HL-60/S4 treated with retinoic acid at 250 ng/mL for 4 days and 3 days (cell line): ENCODE data around the gene AGAP9.
"Not testable (repeated sequence)": the region's sequence is repeated elsewhere in the genome, so short reads cannot be mapped to it uniquely, and the experiment has no call there.

Source experiments
- in situ Hi-C: fragments of 300-500 bp; cut with MboI; formaldehyde crosslinking; loops from 2 replicates; pipeline ENCODE4 v1.7.0; 2022; ENCODE audit warnings: low sequenced_read_pairs

The AGAP9 gene

DNA sequence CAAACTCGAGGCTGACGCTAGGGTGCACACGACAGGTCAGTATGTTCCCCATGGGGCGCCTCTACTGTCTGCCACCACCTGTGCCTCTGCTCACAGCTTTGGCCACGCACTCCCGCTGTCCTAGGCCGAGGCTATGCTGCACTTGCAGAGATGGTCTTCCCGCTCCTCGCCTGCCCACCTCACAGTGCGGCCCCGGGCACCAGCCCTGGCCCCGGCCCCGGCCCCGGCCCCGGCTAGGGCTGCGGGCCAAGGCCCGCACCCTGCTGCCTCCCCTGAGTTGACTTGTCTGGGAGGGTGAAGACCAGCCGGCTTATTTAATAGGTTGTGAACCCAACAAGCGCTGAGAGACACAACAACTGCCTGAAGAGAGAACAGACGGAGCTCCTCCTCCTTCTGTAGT, at the start of gene AGAP9:
Gene AGAP9, minus strand, starts transcription at position 164 of the 400 bp plus-strand sequence. Its CDS starts 112 bp downstream, at position 52.
- in situ Hi-C loops: not testable (repeated sequence)

GRCh38 chr10:47571138-47571912, 47.9 kb upstream of the AGAP9 start:
- in situ Hi-C loops: not testable (repeated sequence)

DNA sequence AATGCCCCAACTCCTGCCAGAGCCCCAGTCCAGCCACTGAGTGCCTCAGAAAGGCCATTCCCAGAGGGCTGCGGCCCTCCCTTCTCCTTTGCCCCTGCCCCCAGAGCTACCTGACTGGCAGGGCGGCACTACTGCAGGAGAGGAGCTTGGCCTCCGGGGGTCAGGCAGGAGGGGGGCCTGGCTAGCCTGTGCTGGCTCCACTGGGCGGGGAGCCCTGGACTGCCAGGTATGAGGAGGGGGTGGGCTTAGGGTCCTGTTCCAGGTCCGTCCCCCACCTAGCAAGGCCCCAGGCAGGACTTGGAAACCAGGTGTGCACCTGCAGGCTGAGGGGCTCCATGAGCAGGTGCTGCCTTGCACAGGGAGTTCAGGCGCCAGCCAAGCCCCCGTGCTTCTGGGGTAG, 43.3 kb upstream of the AGAP9 start:
- in situ Hi-C loops: not testable (repeated sequence)

GRCh38 chr10:47566108-47566699, 42.8 kb upstream of the AGAP9 start:
- in situ Hi-C loops: not testable (repeated sequence)

DNA sequence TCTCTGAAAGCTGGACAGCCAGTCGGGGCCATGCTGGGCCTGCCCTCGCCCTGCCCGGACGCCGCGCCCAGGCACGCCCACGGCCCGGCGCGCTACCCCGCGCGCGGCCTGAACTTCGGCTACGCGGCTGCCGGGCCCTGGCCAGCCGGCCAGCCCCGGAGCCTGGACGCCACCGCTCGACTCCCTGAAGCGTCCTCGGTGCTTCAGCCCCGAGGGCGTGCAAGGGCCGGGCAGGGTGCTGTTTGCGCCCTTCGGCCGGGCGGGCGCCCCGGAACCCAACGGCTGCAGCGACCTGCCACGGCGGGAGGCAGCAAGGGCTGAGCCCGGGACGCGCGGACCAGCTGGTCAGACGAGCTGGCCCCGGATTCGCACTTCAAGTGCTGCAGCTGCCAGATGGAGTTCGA, 42.1 kb upstream of the AGAP9 start:
- in situ Hi-C loops: not testable (repeated sequence)

GRCh38 chr10:47564953-47565352, 41.5 kb upstream of the AGAP9 start:
- in situ Hi-C loops: not testable (repeated sequence)

DNA sequence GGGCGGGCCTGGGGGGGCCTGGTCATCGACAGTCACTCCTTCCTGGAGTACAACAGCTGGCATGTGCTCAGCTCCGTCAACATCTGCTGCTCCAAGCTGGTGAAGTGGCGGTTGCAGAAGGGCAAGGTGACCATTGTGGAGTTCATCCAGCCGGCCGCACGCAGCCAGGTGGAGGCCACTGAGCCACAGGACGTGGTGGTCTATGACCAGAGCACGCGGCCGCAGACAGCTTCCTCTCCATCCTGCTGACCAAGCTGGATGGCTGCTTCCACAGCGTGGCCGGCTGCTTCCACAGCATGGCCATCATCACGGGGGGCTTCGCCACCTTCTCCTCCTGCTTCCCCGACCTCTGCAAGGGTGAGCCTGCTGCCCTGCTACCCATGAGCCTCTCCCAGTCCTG, 40.9 kb upstream of the AGAP9 start:
- in situ Hi-C loops: not testable (repeated sequence)

DNA sequence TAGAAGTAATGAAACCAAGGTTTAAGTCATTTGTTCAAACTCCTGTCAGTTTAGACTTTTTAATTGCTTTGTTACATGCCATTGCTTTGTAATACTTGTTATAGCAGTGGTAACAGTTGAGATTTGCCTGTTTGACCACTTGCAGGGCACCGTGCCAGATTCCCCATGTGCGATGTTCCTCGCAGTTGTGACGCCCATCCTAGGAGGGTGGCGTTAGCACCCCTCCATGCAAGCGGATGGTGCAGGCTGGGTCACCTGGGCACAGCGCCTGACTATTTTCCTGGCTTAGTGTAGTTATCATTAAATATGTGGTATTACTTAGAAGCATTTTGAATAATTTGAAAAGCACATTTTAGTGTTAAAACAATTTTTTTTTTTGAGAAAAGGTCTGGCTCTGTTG, 37.0 kb upstream of the AGAP9 start:
- in situ Hi-C loops: not testable (repeated sequence)

DNA sequence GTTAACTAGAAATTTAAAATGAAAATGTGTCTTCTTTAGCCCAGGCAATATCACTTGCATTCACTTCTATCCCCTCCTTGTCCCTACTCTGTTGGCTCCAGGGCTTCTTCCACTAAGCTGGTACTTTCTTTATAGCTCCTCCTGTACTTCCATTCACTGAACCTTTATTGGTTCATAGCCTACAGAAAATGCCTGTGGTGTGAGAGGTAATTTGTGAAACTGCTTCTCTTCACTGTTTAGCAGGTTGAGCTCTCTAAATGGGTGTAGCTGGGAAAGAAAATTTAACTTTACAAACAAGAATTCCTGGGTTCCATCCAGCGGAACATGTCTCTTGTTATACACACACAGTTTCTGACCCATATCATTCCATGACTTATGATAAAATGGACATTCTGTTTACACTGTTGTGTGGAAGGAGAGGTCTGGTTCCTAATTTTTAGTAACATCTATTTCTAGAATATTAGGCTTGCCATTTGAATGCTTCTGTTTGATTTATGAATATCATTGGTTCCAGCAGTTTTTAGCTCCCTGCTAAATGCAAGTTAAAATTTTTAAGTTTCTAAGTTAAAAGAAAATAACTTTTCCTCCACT, 36.4 kb upstream of the AGAP9 start:
- in situ Hi-C loops: not testable (repeated sequence)

DNA sequence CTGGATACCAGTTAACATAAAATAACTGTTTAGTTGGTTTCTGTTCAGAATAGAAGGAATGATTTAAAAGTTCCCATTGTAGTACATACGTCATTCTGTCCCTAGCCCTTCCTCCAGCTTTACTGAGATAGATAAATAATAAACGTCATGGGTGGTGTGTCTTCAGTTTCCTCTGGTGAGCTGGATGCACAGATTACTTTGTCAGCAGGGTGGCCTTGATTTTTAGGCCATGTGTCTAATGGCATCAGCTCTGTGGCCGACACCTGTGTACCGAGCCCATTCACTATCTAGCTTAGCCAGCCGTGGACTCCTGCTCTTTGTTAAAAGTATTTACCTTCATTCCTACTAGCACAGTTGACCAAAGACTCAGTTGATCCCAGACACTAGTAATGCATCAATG, 34.7 kb upstream of the AGAP9 start:
- in situ Hi-C loops: not testable (repeated sequence)

- in situ Hi-C loops: not testable (repeated sequence)
These were observed 34.2 kb upstream of the AGAP9 start for GRCh38 chr10:47557616-47558015.

GRCh38 chr10:47555334-47555733, 31.9 kb upstream of the AGAP9 start:
- in situ Hi-C loops: not testable (repeated sequence)

DNA sequence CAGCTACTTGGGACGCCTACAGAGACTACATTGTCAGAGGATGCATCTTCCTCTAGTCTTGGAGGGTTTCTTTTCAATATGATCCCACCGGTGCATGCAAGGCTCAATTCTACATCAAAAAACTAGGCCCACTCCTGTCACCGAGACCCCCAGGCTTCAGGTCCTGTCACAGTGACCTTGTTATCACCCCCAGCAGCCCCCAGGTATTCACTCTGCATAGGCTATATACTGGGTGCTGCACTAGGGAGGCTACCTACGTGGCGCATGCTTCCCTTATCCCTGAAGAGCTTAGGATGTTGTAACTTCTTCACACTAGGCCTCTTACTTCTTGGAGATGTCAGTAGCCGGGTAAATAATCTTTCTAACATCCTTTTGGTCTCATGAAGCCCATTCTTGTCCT, 31.1 kb upstream of the AGAP9 start:
- in situ Hi-C loops: not testable (repeated sequence)

DNA sequence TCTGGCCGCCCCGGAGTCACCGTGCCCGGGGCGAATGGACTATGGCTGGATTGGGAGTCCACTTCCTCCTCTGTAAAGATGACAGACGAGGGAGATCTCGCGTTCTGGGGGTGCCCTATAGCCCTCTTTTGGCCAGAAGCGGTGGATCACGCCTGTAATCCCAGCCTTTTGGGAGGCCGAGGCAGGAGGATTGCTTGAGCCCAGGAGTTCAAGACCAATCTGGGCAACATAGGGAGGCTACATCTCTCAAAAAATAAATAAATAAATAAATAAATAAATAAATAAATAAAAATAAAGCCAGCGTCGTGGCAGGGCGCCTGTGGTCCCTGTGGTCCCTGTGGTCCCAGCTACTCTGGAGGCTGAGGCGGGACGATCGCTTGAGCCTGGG, 30.4 kb upstream of the AGAP9 start:
- in situ Hi-C loops: not testable (repeated sequence)

DNA sequence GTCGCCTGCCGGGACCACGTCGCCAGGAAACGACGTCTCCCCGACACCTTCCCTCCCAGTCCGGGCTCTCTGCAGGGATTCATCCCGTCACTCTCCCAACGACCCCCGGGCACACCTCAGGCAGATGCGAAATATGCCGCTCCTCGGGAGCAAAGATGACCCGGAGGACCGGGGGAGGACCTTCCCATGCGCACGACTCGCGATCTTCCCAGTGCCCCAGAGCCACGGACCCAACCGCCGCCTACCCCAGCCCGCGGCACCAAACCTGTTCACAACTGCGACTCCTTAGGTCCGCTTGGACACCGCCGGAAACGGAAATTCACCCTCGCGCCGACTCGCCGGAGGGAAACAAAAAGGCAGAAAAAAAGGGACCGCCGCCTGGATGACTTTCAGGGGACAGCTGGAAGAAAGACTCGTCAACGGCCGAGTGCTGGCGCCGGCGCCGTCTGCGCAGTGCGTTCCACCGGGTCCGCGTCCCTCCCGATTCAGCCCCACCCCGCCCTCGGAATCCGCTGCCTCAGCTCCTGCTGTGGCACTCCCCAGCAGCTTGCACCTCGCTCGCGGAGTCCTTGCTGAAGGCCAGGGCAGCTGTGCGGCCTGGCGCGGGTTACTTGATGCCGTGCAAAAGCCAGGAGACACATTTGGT, 29.9 kb upstream of the AGAP9 start:
- in situ Hi-C loops: not testable (repeated sequence)

- in situ Hi-C loops: not testable (repeated sequence)
These were observed 29.3 kb upstream of the AGAP9 start for GRCh38 chr10:47552719-47553118.

GRCh38 chr10:47547286-47547685, 23.8 kb upstream of the AGAP9 start:
- in situ Hi-C loops: not testable (repeated sequence)

DNA sequence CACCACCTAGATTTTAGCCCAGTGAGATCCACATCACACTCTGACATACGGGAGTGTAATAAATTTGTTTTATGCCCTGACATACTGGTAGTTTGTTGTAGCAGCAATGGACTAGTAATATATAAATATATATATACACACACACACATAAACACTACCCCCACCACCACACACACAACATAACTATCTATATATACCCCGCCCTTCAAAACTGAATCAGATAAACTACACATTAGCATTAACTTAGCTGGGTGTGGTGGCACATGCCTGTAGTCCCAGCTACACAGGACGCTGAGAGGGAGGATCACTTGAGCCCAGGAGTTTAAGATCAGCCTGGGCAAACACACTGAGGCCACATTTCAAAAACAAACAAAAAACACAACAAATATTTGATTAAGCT, 13.0 kb upstream of the AGAP9 start:
- in situ Hi-C loops: not testable (repeated sequence)

GRCh38 chr10:47502313-47502712, 21.1 kb downstream of the AGAP9 start:
- in situ Hi-C loops: not testable (repeated sequence)

DNA sequence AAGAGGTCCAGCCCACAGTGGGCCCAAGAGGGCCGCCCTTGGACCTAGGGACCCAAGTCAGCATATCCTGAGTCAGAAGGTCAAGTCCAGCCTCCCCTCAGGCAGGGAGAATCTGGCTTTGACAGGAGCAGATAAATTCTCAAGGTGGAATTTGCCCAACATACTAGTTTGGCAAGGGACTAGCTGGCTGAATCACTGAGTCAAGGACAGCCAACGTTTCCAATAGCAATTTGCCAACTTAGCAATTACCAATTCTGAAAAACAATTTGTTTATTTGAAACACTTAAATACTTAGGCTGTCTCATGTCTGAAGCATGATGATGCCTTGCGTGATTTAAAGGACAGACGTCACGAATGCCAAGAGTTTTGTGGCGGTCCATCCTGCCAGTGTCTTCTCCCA, 29.2 kb downstream of the AGAP9 start:
- in situ Hi-C loops: not testable (repeated sequence)

GRCh38 chr10:47491600-47491999, 31.8 kb downstream of the AGAP9 start, which contains the start of gene FAM25G:
FAM25G (minus strand) TSS chr10:47491700; CDS start chr10:47491674, 26 bp downstream.
- in situ Hi-C loops: not testable (repeated sequence)
